Brain microvascular endothelial cell (primary cell): ENCODE measurements around the gene ERCC2.

Source experiments
- DNase-seq: peaks from one replicate; pipeline ENCODE4 v3.0.0-alpha.2; 2020
- H3K27ac ChIP-seq: fragments of 250-450 bp; sonication (Bioruptor Pico); 2 replicates; pipeline ENCODE4 v1.5.1; 2020; ENCODE audit warnings: mild to moderate bottlenecking, moderate library complexity
- H3K27me3 ChIP-seq: fragments of 250-450 bp; sonication (Bioruptor Pico); replicated peaks from 2 replicates; pipeline ENCODE4 v1.5.1; 2020; ENCODE audit warnings: mild to moderate bottlenecking
- H3K36me3 ChIP-seq: fragments of 250-450 bp; sonication (Bioruptor Pico); replicated peaks from 2 replicates; pipeline ENCODE4 v1.5.1; 2020; ENCODE audit warnings: mild to moderate bottlenecking
- H3K4me3 ChIP-seq: 2 replicates; pipeline ENCODE4 v1.5.1; 2011; ENCODE audit warnings: low read depth, mild to moderate bottlenecking, control low read depth, low read length, moderate library complexity
- CTCF ChIP-seq: IDR thresholded peaks from 2 replicates; pipeline ENCODE4 v1.5.1; 2011; ENCODE audit warnings: low read depth, mild to moderate bottlenecking, moderate library complexity, low read length, control low read depth, inconsistent platforms; ENCODE audit errors: missing control alignments
- in situ Hi-C: cut with HindIII; loops from 2 replicates; pipeline ENCODE4 v1.10.0; 2017; ENCODE audit warnings: low sequenced_read_pairs, low pct_ligation_motif_present

Gene ERCC2

GRCh38 chr19:45348367-45349125 lies 21.8 kb downstream of the ERCC2 start:
- no peak overlapping the region for H3K4me3 ChIP-seq
- H3K36me3 ChIP-seq, result peaks cover 32% of the 10 kb centered on the region
- no peak overlapping the region for H3K27ac ChIP-seq
- no peak for DNase-seq
- TF ChIP-seq CTCF, result no peak
- in situ Hi-C loops, result no loop called here
- H3K27me3 ChIP-seq, result no peaks in the 10 kb centered on the region

- H3K4me3 ChIP-seq, result no peak overlapping the region
- no peak overlapping the region for H3K27ac ChIP-seq
- in situ Hi-C loops, result no loop called here
- no peaks in the 10 kb centered on the region for H3K27me3 ChIP-seq
- peaks cover 26% of the 10 kb centered on the region for H3K36me3 ChIP-seq
- no peak for DNase-seq
- no peak for TF ChIP-seq CTCF
These were observed 22.6 kb downstream of the ERCC2 start for GRCh38 chr19:45347570-45348366.

GRCh38 chr19:45346449-45346848 lies 23.9 kb downstream of the ERCC2 start:
- H3K27me3 ChIP-seq, result no peaks in the 10 kb centered on the region

GRCh38 chr19:45345506-45345860 lies 24.9 kb downstream of the ERCC2 start:
- no peak for TF ChIP-seq CTCF
- Histone ChIP-seq H3K36me3 (peaks cover 6% of the 10 kb centered on the region), H3K27me3 (no peaks in the 10 kb centered on the region), H3K27ac (no peak overlapping the region), H3K4me3 (no peak overlapping the region)
- no peak for DNase-seq
- in situ Hi-C loops, result no loop called here

More at GRCh38 chr19:45346449-45346848, 23.9 kb downstream of the ERCC2 start:
- Histone ChIP-seq H3K27ac (no peak overlapping the region), H3K4me3 (no peak overlapping the region), H3K36me3 (peaks cover 15% of the 10 kb centered on the region)
- peak; percentile 6 for TF ChIP-seq CTCF
- no peak for DNase-seq
- in situ Hi-C loops, result no loop called here

GRCh38 chr19:45344621-45345505 lies 25.5 kb downstream of the ERCC2 start:
- peaks cover 3% of the 10 kb centered on the region for H3K36me3 ChIP-seq
- no peak overlapping the region for H3K4me3 ChIP-seq
- DNase-seq, result no peak
- TF ChIP-seq CTCF, result no peak
- in situ Hi-C loops, result no loop called here
- H3K27ac ChIP-seq, result no peak overlapping the region
- H3K27me3 ChIP-seq, result no peaks in the 10 kb centered on the region
